ENCODE results near the gene SLC31A2. TPM values are rescaled to one million over a fixed set of nuclear protein-coding genes. Genes with fewer than 3 reads are reported as not detected.

The SLC31A2 gene
- total and polyA plus RNA-seq, 2 experiments from 2014 or later = 1.8 to 3.8 TPM

Other genes with a start within 250 kb of the SLC31A2 start
- 11.8 and 44.4 TPM in 2 replicates for gene ZNF883, start 138.8 kb upstream of the SLC31A2 start, total RNA-seq (2014; rRNA removed; shearing (Covaris generic))
- gene ZNF883, start 138.8 kb upstream of the SLC31A2 start, polyA plus RNA-seq (2016; fragmentation: Nextera tagmentation; extraction: Ambion mirVana) = 25.1 and 26.8 TPM in 2 replicates
- 5.0 and 5.6 TPM in 2 replicates for gene ZFP37, start 94.3 kb upstream of the SLC31A2 start, total RNA-seq (2014; rRNA removed; shearing (Covaris generic))
- 1.5 and 2.3 TPM in 2 replicates for gene ZFP37, start 94.3 kb upstream of the SLC31A2 start, polyA plus RNA-seq (2016; fragmentation: Nextera tagmentation; extraction: Ambion mirVana)
- gene FKBP15, start 70.3 kb downstream of the SLC31A2 start, total RNA-seq (2014; rRNA removed; shearing (Covaris generic)) = 14.9 and 15.2 TPM in 2 replicates
- gene FKBP15, start 70.3 kb downstream of the SLC31A2 start, polyA plus RNA-seq (2016; fragmentation: Nextera tagmentation; extraction: Ambion mirVana) = 7.6 and 7.9 TPM in 2 replicates
- gene SLC31A1, start 70.5 kb downstream of the SLC31A2 start, total RNA-seq (2014; rRNA removed; shearing (Covaris generic)) = 32.1 and 33.3 TPM in 2 replicates
- 14.5 and 15.0 TPM in 2 replicates for gene SLC31A1, start 70.5 kb downstream of the SLC31A2 start, polyA plus RNA-seq (2016; fragmentation: Nextera tagmentation; extraction: Ambion mirVana)
- 34.9 and 45.1 TPM in 2 replicates for gene CDC26, start 124.6 kb downstream of the SLC31A2 start, total RNA-seq (2014; rRNA removed; shearing (Covaris generic))
- 85.0 and 112 TPM in 2 replicates for gene CDC26, start 124.6 kb downstream of the SLC31A2 start, polyA plus RNA-seq (2016; fragmentation: Nextera tagmentation; extraction: Ambion mirVana)
- 31.3 and 34.6 TPM in 2 replicates for gene PRPF4, start 124.7 kb downstream of the SLC31A2 start, total RNA-seq (2014; rRNA removed; shearing (Covaris generic))
- 18.7 and 19.2 TPM in 2 replicates for gene PRPF4, start 124.7 kb downstream of the SLC31A2 start, polyA plus RNA-seq (2016; fragmentation: Nextera tagmentation; extraction: Ambion mirVana)
- gene RNF183, start 152.4 kb downstream of the SLC31A2 start, total RNA-seq (2014; rRNA removed; shearing (Covaris generic)) = not detected in 2 replicates
- gene RNF183, start 152.4 kb downstream of the SLC31A2 start, polyA plus RNA-seq (2016; fragmentation: Nextera tagmentation; extraction: Ambion mirVana) = 0.24 and 0.42 TPM in 2 replicates
- 0.47 and 0.63 TPM in 2 replicates for gene WDR31, start 189.3 kb downstream of the SLC31A2 start, total RNA-seq (2014; rRNA removed; shearing (Covaris generic))
- 0.13 and 0.24 TPM in 2 replicates for gene WDR31, start 189.3 kb downstream of the SLC31A2 start, polyA plus RNA-seq (2016; fragmentation: Nextera tagmentation; extraction: Ambion mirVana)
- 6.6 and 7.7 TPM in 2 replicates for gene BSPRY, start 198.5 kb downstream of the SLC31A2 start, total RNA-seq (2014; rRNA removed; shearing (Covaris generic))
- 4.8 and 5.0 TPM in 2 replicates for gene BSPRY, start 198.5 kb downstream of the SLC31A2 start, polyA plus RNA-seq (2016; fragmentation: Nextera tagmentation; extraction: Ambion mirVana)
- gene HDHD3, start 226.0 kb downstream of the SLC31A2 start, total RNA-seq (2014; rRNA removed; shearing (Covaris generic)) = 17.7 and 19.8 TPM in 2 replicates
- gene HDHD3, start 226.0 kb downstream of the SLC31A2 start, polyA plus RNA-seq (2016; fragmentation: Nextera tagmentation; extraction: Ambion mirVana) = 9.4 and 9.5 TPM in 2 replicates